ENCODE data around the gene NCAPD2. TPM values are rescaled to one million over a fixed set of nuclear protein-coding genes. Genes with fewer than 3 reads are reported as not detected.
A peak's percentile ranks its signal among the peaks of the same experiment; 100 is the strongest.
"Not testable (repeated sequence)": the region's sequence is repeated elsewhere in the genome, so short reads cannot be mapped to it uniquely, and the experiment has no call there.

The NCAPD2 gene
- total and polyA plus RNA-seq, 7 donors: 3.9 to 13.4 (median 10.1) TPM

DNA sequence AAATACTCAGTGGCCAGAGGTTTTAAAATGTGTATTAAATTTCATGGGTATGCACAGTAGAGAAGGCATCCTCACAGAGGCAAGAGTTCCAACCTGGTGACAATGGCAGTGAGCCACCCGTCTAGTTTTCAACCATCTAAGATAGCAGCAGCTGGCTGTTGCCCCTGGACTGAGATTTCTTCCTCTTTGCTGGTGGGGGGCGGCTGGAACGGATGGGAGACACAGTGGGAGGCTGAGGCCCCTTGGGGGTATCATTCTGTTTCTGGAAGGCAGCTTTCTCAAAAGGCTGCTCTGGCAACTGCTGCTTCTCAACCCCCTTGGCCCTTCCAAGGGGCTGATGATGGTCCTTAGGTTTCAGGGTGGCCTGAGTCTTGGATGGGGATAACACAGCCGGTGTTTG lies 63.0 kb downstream of the NCAPD2 start:
- DNase-seq (no peak), ATAC-seq (no peak)
- intact Hi-C loops (cut with DNase I): no loop called here
- Histone ChIP-seq H3K27ac (peak overlapping the region; percentile 58), H3K4me1 (peaks cover 31% of the 10 kb centered on the region), H3K9me3 (no peaks in the 10 kb centered on the region), H3K27me3 (ENCODE audit: insufficient read depth in 3 of 3, low read length in 2 of 3) (no peaks in the 10 kb centered on the region), H3K4me3 (no peak overlapping the region), H3K36me3 (ENCODE audit: insufficient read depth in 1 of 2, low read depth in 1 of 2) (peaks cover 10 to 56% of the 10 kb centered on the region in 2 donors)
- WGBS, 3 donors: 73 to 90% (median 75%) methylated on average over 4 of the region's 4 CpGs
- TF ChIP-seq, protein P1, sequence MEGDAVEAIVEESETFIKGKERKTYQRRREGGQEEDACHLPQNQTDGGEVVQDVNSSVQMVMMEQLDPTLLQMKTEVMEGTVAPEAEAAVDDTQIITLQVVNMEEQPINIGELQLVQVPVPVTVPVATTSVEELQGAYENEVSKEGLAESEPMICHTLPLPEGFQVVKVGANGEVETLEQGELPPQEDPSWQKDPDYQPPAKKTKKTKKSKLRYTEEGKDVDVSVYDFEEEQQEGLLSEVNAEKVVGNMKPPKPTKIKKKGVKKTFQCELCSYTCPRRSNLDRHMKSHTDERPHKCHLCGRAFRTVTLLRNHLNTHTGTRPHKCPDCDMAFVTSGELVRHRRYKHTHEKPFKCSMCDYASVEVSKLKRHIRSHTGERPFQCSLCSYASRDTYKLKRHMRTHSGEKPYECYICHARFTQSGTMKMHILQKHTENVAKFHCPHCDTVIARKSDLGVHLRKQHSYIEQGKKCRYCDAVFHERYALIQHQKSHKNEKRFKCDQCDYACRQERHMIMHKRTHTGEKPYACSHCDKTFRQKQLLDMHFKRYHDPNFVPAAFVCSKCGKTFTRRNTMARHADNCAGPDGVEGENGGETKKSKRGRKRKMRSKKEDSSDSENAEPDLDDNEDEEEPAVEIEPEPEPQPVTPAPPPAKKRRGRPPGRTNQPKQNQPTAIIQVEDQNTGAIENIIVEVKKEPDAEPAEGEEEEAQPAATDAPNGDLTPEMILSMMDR (IDR thresholded peaks at IDR 0.05): no peak

DNA sequence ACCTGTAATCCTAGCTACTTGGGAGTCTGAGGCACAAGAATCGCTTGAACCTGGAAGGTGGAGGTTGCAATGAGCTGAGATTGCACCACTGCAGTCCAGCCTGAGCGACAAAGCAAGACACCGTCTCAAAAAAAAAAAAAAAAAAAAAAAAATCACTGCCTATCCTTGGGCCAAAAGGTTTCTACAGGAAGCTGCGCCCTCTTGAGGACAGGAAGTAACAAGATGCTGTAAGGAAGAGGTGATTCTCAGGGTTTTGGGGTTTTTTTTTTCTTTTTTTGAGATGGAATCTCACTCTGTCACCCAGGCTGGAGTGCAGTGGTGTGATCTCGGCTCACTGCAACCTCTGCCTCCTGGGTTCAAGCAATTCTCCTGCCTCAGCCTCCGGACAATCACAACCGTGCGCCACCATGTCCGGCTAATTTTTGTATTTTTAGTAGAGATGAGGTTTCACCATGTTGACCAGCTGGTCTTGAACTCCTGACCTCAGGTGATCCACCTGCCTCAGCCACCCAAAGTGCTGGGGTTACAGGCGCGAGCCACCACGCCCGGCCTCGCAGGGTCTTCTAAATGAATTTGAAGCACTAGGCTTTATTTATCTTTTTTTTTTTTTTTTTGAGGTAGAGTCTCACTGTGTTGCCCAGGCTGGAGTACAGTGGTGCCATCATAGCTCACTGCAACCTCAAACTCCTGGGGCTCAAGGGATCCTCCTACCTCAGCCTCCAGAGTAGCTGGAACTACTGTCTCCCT lies 64.3 kb downstream of the NCAPD2 start:
- H3K9me3 ChIP-seq; ATAC-seq; H3K4me3 ChIP-seq; H3K27me3 ChIP-seq (ENCODE audit: insufficient read depth in 3 of 3, low read length in 2 of 3); intact Hi-C loops (cut with DNase I); DNase-seq: not testable (repeated sequence)
- TF ChIP-seq, protein P1 (IDR thresholded peaks at IDR 0.05): peak; percentile 49
- Histone ChIP-seq H3K4me1 (peaks cover 18% of the 10 kb centered on the region), H3K36me3 (ENCODE audit: insufficient read depth in 1 of 2, low read depth in 1 of 2) (peaks cover 15 to 69% of the 10 kb centered on the region in 2 donors), H3K27ac (peak overlapping the region; percentile 58)
- 68 to 81% (median 71%) methylated on average over 14 of the region's 14 CpGs for WGBS, 3 donors

DNA sequence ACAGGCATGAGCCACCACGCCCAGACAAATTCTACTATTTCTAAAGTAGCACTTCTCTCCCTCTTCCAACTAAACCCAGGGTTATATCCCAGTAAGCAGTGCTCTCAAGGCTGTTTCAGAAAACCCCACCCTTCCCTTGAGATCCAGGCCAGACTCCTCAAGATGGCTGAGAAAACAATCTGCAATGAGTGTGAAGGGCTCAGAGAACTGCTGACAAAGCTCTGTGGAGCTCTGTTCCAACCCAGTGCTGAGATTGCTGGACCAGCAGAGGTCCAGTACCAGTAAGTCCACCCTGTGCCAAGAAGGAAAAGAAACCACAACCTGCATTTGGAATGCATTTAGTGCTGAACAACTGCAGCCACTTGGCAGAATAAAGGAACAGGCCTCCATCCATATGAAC lies 65.6 kb downstream of the NCAPD2 start:
- Histone ChIP-seq H3K4me3 (no peak overlapping the region), H3K9me3 (no peaks in the 10 kb centered on the region), H3K36me3 (ENCODE audit: insufficient read depth in 1 of 2, low read depth in 1 of 2) (peaks cover 19 to 83% of the 10 kb centered on the region in 2 donors), H3K27ac (no peak overlapping the region), H3K4me1 (peaks cover 5% of the 10 kb centered on the region), H3K27me3 (ENCODE audit: insufficient read depth in 3 of 3, low read length in 2 of 3) (no peaks in the 10 kb centered on the region)
- TF ChIP-seq, protein P1 (IDR thresholded peaks at IDR 0.05): no peak
- intact Hi-C loops (cut with DNase I): no loop called here
- no peak for DNase-seq
- 74 to 96% (median 88%) methylated on average over 1 of the region's 1 CpG for WGBS, 3 donors
- ATAC-seq: no peak

DNA sequence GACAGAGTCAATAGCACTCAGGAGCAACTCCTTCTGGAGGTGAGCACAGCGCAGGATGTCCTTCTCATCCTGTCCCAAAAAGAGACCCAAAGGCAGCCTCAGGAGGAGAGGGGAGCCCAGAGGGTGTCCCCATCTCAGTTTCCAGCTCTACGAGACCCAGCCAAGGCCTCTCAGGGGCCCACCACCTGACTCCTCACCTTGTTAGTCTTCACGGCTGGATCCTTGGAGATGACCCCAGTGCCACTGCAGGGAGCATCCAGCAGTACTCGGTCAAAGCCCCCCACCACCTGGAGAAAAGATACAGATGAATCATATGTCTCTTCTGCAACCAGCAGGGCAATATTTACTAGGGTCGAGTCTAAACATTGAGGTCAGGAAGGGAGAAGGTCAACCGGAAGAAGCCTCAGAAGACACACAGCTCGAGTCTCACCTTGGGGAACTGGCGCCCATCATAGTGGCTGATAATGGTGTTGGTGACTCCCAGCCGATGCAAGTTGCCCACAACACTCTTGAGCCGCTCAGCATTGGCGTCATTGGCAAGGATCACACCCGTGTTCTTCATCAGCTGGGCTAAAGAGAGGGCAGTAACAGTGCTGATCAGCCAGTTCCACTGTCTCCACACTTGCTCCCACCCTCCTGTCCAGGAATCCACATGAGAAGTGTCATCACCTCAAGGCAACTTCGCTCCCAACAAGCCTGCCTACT lies 66.8 kb downstream of the NCAPD2 start:
- no peak for ATAC-seq
- DNase-seq: no peak
- Histone ChIP-seq H3K4me3 (no peak overlapping the region), H3K27ac (no peak overlapping the region), H3K4me1 (no peaks in the 10 kb centered on the region), H3K27me3 (ENCODE audit: insufficient read depth in 3 of 3, low read length in 2 of 3) (no peaks in the 10 kb centered on the region), H3K9me3 (no peaks in the 10 kb centered on the region), H3K36me3 (ENCODE audit: insufficient read depth in 1 of 2, low read depth in 1 of 2) (peaks cover 19 to 94% of the 10 kb centered on the region in 2 donors)
- 86 to 91% (median 91%) methylated on average over 13 of the region's 13 CpGs for WGBS, 3 donors
- intact Hi-C loops (cut with DNase I): no loop called here
- TF ChIP-seq, protein P1 (IDR thresholded peaks at IDR 0.05): no peak

Data from psoas muscle (tissue), 8 donors.